ENCODE measurements around the gene DNAH10. TPM values are rescaled to one million over a fixed set of nuclear protein-coding genes. Genes with fewer than 3 reads are reported as not detected.

The DNAH10 gene
- total and polyA plus RNA-seq, 2 of the 4 experiments (the other 2 are of a cell fraction): 0.18 to 0.22 TPM

DNA sequence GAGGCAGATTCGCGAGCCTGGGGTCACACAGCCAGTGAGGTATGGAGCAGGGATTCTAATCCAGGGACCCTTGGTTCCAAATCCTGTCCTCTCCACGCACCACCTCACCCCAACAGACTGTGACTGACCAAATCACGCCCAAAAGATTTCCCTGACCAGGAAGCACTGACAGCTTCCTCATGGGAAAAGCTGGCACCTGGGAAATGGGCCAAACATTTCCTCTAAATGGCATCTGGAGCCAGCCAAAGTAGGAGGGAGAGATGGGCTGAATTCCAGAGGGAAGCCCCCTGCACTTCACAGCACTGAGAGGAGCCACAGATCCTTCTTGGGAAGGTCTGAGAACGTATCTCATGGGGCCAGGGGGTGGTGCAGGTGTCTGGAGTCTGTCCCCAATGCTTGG, 181.7 kb downstream of the DNAH10 start:
- Histone ChIP-seq H3K4me1 (ENCODE audit: control insufficient read depth, insufficient read depth, low read length) (peaks cover 14% of the 10 kb centered on the region), H2BK15ac (ENCODE audit: low read depth, low read length) (no peak overlapping the region; the same call in 2 of the 3 replicates), H3K27me3 (ENCODE audit: control insufficient read depth, insufficient read depth, low read length) (no peaks in the 10 kb centered on the region), H3K9me3 (ENCODE audit: control insufficient read depth, insufficient read depth, low read length) (peaks cover 6% of the 10 kb centered on the region), H3K27ac (ENCODE audit: insufficient read depth, low read length) (no peak overlapping the region), H3K14ac (replicated peaks; ENCODE audit: low read depth, low read length) (no peak overlapping the region), H4K8ac (ENCODE audit: low read depth in 2 of 2, low read length in 2 of 2) (no peak overlapping the region), H3K9ac (ENCODE audit: low read depth, low read length) (no peak overlapping the region), H3K79me1 (ENCODE audit: low read depth in 1 of 2, low read length in 2 of 2) (peaks cover 7 to 45% of the 10 kb centered on the region in 2 experiments; a peak in 3 of 4 replicates), H3K4me2 (ENCODE audit: low read depth, low read length) (no peak overlapping the region), H3K4ac (ENCODE audit: low read depth, low read length) (peak overlapping the region; percentile 5), H4K91ac (ENCODE audit: insufficient read depth, low read depth, low read length) (0 out of 2 replicates have a peak overlapping the region, but pooled peaks have one; percentile 12), H3K4me3 (ENCODE audit: insufficient read depth, low read depth, low read length) (no peak overlapping the region), H2BK20ac (ENCODE audit: low read depth, low read length) (no peak overlapping the region), H3K36me3 (ENCODE audit: control insufficient read depth, insufficient read depth, low read length) (peaks cover 44% of the 10 kb centered on the region), H2BK5ac (ENCODE audit: low read depth, low read length, poor library complexity, severe bottlenecking) (no peak overlapping the region), H2AK5ac (ENCODE audit: low read depth, low read length) (peak overlapping the region; percentile 72; the same call in 1 of the 2 replicates), H4K5ac (ENCODE audit: low read depth, low read length) (no peak overlapping the region), H3K18ac (ENCODE audit: low read depth, low read length) (no peak overlapping the region), H2AFZ (replicated peaks; ENCODE audit: low read length, poor library complexity) (peak overlapping the region; percentile 33), H2BK120ac (ENCODE audit: low read depth, low read length) (no peak overlapping the region), H4K20me1 (ENCODE audit: insufficient read depth, low read length) (peaks cover 7% of the 10 kb centered on the region), H3K9me1 (ENCODE audit: insufficient read depth, low read length) (peaks cover 16% of the 10 kb centered on the region; the same call in 1 of the 2 replicates), H2AK9ac (replicated peaks; ENCODE audit: low read depth, low read length, poor library complexity) (peak overlapping the region; percentile 19), H3K56ac (ENCODE audit: extremely low read depth, insufficient read depth, low read length) (no peak overlapping the region), H3K23ac (ENCODE audit: low read depth, low read length) (no peak overlapping the region)
- TF ChIP-seq, protein P1, sequence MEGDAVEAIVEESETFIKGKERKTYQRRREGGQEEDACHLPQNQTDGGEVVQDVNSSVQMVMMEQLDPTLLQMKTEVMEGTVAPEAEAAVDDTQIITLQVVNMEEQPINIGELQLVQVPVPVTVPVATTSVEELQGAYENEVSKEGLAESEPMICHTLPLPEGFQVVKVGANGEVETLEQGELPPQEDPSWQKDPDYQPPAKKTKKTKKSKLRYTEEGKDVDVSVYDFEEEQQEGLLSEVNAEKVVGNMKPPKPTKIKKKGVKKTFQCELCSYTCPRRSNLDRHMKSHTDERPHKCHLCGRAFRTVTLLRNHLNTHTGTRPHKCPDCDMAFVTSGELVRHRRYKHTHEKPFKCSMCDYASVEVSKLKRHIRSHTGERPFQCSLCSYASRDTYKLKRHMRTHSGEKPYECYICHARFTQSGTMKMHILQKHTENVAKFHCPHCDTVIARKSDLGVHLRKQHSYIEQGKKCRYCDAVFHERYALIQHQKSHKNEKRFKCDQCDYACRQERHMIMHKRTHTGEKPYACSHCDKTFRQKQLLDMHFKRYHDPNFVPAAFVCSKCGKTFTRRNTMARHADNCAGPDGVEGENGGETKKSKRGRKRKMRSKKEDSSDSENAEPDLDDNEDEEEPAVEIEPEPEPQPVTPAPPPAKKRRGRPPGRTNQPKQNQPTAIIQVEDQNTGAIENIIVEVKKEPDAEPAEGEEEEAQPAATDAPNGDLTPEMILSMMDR (conservative IDR thresholded peaks at IDR 0.05; ENCODE audit: low read depth, low read length): no peak
- no peak for TF ChIP-seq MXI1 (IDR thresholded peaks at IDR 0.05; ENCODE audit: borderline replicate concordance, low read depth, low read length)
- no peak for TF ChIP-seq RFX5 (IDR thresholded peaks at IDR 0.05; ENCODE audit: low read depth, low read length)
- no peak for TF ChIP-seq FOS (IDR thresholded peaks at IDR 0.05; ENCODE audit: low read depth, low read length)
- TF ChIP-seq SMC3 (IDR thresholded peaks at IDR 0.05; ENCODE audit: low read depth, low read length): no peak
- TF ChIP-seq RCOR1 (IDR thresholded peaks at IDR 0.05; ENCODE audit: insufficient replicate concordance, low read length): no peak
- ChIA-PET CTCF (no interaction called here), POLR2A (ENCODE audit: unreplicated experiment) (no interaction called here)
- no CpG with 5 or more reads among the region's 5 CpGs for WGBS, 2 experiments (ENCODE audit: extremely low coverage in 2 of 2, insufficient read length in 1 of 2)
- DNase-seq (no peak), ATAC-seq (ENCODE audit: low read depth) (no peak)
- BruUV-seq (replicated peaks): no TSS peak
- intact Hi-C loops (cut with micrococcal nuclease) (no loop called here), in situ Hi-C loops (cut with MboI; ENCODE audit: low sequenced_read_pairs) (no loop called here), dilution Hi-C loops (cut with HindIII; ENCODE audit: low sequenced_read_pairs, unreplicated experiment) (no loop called here)
